OCI-M2 (cell line): ENCODE results near the gene TRPC4AP.

Experiments used
- DNase-seq: peaks from one replicate; lab custom pipeline; 2025; ENCODE audit not compliant: unreplicated experiment; lab: John Stamatoyannopoulos, UW

The TRPC4AP gene

DNA sequence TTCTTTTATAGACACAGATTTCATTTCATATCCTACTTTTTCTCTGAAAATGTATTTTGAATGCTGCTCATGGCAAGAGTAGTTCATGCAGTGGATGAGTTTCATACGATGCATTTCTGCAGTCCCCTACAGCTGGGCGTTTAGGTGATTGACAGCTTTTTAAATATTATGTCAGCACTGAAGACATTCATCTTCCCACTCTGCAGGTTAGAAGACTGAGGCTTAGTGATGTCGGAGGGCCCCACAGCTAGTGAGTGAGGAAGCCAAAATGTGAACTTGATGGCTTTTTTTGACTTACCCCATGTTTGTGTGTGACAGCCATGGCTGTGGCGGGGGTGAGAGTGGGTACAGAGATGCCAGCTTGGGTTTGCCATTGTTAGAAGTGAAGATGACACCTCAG is 103.5 kb downstream of the TRPC4AP start:
- DNase-seq: no peak

DNA sequence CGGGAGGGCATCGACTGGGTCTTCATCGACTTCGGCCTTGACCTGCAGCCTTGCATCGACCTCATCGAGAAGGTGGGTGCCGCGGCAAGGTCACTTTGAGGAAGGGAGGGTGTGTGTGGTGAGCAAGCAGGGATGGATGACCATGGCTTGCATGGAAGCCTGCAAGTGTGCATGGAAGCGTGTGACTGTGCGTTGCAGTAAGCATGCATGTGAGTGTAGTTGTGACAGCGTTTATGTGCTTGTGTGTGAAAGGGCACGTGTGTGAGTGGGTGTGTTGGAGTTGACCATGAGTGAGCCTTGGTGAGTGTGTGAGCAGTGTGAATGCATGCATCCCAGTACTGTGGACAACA is 104.4 kb downstream of the TRPC4AP start:
- DNase-seq: no peak

DNA sequence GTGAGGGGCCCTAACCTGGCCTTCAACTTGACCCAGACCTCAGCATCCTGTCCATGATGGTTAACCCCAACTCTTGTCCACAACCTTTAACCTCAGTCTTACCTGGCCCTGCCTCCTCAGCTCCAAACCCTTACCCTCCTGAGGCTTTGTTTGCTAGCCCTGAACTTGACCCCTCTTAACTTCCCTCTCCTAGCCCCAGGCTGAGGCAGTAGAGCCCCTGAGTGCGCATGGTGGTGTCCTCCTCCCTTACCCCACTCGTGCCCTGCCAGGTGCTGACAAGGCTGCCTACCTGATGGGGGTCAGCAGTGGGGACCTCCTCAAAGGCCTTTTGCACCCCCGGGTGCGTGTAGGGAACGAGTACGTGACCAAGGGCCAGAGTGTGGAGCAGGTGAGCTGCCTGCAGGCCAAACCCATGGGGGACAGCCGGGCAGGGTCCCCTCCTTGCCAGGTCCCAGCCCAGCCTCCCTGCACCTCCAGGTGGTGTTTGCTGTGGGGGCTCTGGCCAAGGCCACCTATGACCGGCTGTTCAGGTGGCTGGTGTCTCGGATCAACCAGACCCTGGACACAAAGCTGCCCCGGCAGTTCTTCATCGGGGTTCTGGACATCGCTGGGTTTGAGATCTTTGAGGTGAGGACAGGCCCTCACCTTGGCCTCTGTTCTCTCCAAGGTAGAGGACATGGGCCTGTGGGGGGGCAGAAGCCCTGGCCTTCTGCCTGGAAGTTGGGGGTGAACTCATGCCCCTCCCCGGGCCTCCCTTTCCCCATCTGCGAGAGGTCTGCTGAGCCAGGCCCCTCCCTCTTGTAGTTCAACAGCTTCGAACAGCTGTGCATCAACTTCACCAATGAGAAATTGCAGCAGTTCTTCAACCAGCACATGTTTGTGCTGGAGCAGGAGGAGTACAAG is 105.1 kb downstream of the TRPC4AP start:
- no peak for DNase-seq

DNA sequence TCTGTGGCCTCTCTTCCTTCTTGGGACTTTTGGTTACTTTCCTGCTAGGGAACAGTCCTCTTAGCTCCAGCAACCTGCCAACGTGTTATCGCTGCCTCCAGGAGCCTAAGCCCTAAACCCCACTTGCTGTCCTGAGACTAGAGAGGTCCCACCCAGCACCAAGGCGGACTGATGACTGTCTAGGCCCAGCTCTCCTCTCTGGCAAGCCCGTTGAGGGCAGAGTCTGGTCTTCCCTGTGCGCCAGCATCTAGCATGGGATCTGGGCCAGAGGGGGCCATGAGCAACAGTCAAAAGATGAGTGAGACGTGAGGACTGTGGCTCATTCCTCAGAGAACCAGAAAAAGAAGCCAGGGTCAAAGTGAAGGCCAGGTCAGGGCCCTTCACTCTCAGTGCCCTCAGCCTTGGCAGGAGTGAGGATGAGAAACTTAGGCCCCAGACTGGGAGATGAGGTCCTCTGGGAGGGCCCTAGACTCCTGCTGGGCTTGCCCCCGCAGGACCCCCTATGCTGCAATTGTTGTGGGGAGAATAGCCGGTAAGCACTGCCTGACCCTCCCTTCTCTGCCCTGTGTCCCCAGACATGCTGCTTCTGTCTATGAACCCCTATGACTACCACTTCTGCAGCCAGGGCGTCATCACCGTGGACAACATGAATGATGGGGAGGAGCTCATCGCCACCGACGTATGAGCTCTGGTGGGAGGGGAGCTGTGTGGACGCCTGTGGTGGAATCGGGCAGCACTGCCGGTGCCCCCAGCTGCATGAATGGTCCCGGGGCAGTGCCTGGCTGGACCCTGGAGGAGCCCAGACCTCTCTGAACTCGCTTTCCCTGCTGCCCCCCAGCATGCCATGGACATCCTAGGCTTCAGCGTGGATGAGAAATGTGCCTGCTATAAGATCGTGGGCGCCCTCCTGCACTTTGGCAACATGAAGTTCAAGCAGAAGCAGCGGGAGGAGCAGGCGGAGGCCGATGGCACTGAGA is 106.0 kb downstream of the TRPC4AP start:
- DNase-seq: no peak

DNA sequence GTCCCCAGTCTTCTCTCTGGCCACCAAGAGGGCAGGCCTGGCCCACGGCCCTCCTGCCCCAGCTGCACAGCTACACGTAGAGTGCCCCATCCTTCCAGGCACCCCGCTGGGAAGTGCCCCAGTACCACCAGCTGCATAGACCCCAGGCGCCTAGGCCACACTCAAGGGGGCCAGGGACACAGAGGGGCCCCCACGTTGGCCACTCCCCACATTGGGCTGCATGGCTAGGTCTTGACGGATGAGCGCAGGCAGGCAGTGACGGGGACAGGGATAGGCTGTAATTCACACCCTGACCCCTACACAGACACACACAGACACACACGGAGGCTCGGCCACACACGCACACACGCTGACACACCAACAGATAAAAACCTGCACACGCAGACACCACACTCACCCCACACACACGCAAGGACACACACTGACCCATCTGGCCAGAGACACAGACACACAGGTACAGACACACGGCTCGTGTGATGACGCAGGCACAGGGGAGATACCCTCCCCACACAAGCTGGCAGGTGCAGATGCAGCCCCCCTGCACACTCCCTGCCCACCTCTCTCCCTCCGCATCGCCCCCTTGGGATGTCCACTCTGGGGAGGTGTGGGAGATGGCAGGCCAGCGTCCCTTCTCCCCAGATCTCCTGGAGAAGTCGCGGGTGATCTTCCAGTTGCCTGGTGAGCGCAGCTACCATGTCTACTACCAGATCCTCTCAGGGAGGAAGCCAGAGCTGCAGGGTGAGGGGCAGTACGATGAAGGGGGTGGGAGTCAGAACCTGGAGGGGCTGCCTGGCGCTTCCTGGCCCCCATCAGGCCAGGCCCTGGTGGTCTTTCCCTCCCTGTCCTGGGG is 106.9 kb downstream of the TRPC4AP start:
- DNase-seq: no peak

DNA sequence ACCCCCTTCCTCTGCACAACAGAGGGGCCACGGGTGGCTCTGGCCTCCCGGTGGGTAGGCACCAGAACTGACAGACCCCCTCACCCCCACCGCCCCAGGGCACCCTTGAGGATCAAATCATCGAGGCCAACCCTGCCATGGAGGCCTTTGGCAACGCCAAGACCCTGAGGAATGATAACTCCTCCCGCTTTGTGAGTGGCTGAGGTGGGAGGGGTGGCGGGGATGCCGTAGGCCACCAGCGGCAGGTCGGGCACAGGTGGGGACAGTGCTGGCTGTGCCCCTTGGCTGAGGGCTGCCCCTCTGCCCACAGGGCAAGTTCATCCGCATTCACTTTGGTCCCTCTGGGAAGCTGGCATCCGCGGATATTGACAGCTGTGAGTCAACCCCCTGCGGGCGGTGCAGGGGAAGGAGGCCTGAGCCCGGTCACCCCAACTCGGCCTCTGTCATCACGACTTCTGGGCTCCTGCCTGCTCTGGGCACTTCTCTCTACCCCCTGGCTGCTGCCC is 107.8 kb downstream of the TRPC4AP start:
- DNase-seq: no peak

DNA sequence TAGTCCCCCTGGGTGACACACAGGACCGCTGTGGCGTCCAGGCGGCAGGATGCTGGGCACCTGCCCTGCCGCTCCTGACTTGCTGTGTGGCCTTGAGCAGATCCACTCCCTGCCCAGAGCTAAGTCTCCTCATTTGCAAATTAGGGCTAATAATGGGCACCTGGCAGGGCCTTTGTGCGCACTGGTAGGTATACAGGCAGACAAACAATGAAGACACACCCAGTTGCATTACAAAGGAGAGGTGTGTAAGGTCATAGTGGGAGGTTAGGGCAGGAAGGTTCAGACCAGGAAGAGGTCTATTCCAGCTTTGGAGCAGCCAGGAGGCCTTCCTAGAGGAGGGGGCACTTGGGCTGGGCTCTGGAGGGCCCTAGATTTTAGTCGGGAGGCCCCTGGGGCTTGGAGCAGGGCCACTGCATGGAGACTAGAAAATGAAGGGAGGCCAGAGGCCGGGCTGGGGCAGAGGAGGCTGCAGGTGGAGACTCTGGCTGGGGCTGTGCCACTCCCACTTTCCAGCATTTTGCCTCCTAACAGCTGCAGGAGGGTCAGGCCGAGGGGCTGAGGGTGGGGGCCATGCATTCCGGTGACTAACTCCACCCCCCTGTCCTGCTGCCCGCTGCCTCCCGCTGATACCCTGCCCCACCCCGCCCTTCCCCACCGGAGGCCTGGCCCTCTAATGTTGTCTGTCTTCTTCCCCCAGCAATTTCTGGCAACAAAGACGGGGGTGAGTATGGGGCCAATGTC is 108.4 kb downstream of the TRPC4AP start:
- no peak for DNase-seq

DNA sequence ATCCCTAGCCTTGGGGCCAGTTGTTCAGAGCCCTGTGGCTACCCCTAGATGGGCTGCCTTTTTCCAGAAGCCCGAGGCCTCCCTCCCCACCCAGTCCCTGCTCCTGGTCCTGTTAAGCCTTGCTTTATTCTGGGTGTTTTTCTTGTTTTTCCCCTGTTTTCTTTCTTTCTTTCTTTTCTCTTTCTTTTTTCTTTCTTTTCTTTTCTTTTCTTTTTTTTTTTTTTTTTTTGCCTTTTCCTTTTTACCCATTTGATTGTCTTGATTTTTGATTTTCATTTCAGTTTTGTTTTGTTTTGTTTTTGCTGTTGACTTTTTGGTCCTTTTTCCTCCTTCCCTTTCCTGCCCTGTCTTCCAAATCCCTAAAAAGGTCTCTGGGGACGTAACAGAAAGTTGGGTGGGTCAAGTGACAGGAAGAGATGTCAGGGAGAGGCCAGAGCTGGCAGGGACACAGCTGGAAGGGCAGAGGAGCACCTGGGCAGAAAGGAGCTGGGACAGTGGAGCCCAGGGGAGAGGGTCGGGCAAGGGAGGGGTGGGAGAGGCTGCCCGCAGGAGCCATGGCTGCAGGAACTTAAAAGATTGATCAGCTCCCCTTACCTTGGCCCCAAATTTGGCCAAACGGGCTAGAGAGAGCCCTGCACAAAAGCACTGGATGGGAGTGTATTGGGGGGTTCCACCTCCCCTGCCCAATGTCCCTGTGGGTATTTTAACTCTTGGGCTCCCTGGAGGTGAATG is 109.4 kb downstream of the TRPC4AP start:
- DNase-seq: no peak

DNA sequence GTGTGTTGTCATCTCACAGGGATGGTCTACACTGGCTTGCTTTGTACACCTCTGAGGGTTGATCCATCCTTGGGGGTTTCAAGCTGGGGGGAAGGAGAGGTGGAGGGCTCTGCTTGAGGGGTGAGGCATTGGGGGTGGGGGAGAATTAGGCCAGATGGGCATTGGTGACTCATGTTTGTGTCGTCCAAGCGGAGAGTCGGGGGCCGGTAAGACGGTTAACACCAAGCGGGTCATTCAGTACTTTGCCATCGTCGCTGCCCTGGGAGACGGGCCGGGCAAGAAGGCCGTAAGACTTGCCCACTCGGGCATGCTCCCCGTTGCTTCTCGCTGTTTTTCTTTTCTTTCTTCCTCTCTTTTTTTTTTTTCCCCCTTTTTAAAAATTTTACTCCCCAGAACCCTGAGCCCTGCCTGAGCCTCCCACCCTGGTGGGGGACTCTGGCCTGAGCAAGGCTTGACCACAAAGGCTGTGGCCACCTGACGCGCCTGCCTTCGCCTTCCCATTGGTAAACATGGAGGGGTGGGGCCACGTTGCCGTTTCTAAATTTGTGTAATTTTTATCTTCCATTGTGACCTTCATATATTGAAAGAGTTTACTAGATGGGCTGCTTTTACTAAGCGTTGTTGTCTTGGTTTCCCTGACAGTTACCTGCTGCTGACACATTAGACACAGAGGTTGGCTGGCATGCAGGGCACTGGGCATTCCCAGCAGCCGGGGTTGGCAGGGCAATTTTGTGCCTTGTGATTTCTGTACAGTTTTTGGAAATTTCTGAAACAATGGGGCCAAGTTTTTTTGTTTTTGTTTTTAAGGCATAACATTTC is 110.1 kb downstream of the TRPC4AP start:
- no peak for DNase-seq

DNA sequence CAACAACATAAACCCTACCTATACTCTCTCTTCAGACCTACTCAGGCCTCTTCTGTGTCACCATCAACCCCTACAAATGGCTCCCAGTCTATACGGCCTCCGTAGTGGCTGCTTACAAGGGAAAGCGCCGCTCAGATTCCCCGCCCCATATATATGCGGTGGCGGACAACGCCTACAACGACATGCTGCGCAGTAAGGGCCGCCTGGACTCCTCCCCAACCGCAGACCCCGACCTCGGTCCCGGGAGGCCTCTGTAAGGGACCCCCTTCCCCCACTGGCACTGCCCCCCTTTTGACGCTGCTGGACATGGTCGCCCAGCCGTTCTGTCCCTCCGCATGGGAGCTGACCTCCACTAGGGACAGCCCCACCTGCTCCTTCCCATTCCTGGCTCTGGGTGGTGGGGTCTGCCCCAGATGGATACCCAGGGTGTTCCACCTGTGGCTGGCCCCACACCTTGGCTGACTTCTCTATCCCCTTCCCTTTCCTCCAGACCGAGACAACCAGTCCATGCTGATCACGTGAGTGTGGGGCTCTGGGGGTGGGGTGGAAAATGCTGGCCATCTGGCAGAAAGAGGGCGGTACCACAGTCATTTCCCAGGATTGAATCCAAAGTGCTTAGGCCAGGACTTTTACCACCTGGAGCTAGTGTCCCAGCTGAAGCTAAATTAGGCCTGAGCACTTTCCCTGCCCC is 111.9 kb downstream of the TRPC4AP start:
- no peak for DNase-seq

DNA sequence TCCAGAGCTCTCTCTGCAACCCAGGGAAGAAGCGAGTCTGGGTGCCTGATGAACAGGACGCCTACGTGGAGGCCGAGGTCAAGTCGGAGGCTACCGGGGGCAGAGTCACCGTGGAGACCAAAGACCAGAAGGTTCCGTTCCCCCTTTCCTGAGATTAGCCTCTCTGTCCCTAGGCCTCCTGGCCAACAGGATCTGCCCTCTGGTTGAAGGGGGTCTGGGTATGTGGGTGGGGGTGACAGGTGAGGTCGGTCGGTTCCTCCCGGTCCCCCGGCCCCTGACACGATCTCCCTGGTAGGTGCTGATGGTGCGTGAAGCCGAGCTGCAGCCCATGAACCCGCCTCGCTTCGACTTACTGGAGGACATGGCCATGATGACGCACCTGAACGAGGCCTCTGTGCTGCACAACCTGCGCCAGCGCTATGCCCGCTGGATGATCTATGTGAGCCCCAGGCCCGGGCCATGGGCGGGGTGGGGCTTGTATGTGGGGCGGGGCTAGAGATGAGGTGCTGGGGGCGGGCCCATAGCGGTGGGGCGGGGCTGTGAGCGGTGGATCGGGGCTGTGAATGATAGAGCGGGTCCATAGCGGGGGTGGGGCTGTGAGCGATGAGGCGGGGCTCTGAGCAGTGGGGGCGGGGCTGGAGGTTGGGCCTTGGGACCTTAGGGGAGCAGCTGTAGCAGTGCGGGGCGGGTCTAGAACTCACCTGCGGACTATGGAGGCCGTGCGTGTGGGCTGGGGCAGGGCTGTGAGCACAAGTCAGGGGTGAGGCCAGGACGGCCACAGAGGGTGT is 113.0 kb downstream of the TRPC4AP start:
- DNase-seq: no peak

DNA sequence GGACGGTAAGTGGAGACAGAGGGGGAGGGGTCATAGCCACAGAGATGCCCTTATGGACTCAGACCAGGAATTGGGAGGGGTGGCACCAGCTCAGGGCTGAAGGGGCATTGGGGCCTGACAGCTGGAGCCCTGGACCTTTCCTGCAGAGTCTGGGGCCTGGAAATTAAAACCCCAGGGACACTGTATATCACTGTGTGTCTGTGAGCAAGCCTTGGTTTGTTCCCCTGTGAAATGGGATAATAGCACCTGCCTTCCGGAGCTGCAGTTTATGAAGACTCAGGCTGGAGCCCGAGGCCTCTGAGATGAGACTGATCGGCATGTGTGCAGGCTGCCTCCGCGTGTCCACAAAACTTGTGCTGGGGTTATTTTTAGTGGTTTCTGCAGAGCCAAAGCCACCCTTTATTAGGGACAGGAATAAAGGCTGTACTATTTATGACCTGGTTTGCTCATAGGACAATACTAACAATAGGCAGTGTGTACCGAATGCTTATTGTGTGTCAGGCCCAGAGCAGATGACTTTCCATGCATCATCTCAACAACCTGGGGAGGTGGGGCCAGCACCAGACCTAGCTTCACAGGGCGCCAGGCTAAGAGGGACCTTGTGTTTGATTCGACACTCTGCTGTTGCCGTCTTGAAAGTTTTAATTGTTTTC is 114.4 kb downstream of the TRPC4AP start:
- no peak for DNase-seq

DNA sequence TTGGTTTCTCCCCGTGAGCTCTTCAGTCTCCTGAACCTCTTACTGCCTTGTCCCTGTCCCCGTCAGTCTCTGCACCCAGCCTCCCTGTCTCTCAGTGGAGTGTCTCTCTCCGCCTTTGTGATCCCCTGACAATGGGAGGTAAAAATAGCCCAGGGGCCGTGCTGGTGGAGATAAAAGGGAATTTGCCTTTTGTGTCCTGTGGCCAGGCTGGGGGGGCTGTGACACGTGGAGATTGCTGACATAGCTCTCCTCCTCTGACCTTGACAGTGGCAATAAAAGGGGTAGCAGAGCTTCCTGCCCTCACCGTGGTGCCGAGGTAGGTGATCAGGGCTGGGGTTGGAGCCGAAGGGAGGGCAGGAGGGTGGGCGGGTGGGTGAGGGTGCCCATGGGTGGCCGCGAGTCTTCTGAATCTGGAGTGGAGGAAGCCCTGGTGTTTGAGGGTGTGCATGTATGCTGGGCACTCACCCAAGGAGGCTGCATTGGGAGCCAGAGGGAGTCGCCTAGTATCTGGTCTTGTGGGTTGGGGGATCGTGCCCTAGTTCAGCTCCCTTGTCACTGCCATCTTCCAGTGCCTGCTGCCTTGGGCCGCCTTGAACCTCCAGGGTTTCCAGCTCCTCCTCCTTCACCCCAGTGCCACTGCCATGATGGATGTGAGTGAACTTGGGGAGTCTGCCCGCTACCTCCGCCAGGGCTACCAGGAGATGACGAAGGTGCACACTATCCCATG is 115.1 kb downstream of the TRPC4AP start:
- no peak for DNase-seq

DNA sequence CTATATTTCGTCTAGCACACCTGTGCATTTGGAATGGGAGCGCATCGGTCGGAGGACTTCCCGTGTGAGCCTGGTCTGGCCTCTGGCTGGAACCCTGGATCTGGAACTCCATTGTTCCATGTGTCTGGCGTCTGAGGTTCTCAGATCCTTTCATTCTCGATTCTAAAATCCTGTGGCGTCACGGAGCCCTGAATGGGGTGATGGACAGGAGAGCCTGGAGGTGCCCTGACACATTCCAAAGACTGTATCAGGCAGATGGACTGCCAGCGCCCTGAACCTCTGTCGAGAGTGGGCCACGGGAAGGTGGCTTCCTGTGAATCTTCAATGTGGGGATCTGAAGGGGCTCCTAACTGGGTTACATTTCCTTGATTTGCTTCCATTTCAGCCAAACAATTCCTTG is 116.3 kb downstream of the TRPC4AP start:
- no peak for DNase-seq

DNA sequence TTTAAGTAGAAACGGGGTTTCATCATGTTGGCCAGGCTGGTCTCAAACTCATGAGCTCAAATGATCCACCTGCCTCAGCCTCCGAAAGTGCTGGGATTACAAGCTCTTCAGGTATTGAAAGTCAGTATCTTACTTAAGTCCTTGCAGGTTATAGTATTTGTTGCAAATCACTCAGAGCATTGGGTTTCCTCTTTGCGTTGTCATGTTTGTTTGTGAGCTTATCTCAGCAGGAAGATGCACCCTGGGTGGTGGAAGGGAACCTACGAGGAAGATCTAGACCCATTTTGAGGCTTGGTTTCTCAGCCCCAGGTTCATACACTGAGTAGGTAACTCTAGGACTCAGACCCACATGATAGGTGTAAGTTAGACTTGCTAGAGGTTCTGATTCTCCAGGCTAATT is 118.4 kb downstream of the TRPC4AP start:
- no peak for DNase-seq
